Sigmoid colon (tissue), 3 donors: ENCODE results near the gene POTEE.
"Not testable (repeated sequence)": the region's sequence is repeated elsewhere in the genome, so short reads cannot be mapped to it uniquely, and the experiment has no call there.

Experiments used
- POLR2A ChIP-seq, 2 donors: fragments of 450-650 bp; IDR thresholded peaks; one replicate each; pipeline ENCODE4 v1.6.1; 2016; ENCODE audit warnings: antibody characterized with exemption in 2 of 2, mild to moderate bottlenecking in 2 of 2, moderate library complexity in 2 of 2
- TF ChIP-seq, protein P1 (sequence below), 4 experiments: fragments of 450-650 bp in 3 of 4; fragments of 200-600 bp in 1 of 4; IDR thresholded peaks; one replicate each; pipeline ENCODE4 v1.5.1; 2016 to 2019; ENCODE audit warnings: antibody characterized with exemption in 4 of 4, mild to moderate bottlenecking in 3 of 4, moderate library complexity in 2 of 4

DNA sequence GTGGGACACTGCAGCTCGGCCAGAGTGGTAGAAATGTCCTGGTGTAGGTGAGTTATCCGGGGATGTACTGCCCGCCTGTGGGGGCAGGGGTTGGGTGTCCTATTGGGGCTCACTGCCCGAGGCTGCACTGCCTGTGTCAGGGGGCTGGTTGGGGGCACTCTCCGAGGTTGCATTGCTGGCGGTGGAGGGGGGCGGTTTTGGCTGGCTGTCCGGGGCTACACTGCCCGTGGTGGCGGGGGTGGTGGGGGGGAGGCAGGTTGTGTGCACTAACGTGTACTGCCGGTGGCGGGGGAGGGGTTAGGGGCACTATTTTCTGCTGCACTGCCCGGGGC lies 403 bp downstream of the POTEE start:
- TF ChIP-seq POLR2A (IDR thresholded peaks at IDR 0.05): not testable (repeated sequence)
- TF ChIP-seq, protein P1, sequence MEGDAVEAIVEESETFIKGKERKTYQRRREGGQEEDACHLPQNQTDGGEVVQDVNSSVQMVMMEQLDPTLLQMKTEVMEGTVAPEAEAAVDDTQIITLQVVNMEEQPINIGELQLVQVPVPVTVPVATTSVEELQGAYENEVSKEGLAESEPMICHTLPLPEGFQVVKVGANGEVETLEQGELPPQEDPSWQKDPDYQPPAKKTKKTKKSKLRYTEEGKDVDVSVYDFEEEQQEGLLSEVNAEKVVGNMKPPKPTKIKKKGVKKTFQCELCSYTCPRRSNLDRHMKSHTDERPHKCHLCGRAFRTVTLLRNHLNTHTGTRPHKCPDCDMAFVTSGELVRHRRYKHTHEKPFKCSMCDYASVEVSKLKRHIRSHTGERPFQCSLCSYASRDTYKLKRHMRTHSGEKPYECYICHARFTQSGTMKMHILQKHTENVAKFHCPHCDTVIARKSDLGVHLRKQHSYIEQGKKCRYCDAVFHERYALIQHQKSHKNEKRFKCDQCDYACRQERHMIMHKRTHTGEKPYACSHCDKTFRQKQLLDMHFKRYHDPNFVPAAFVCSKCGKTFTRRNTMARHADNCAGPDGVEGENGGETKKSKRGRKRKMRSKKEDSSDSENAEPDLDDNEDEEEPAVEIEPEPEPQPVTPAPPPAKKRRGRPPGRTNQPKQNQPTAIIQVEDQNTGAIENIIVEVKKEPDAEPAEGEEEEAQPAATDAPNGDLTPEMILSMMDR (IDR thresholded peaks at IDR 0.05): not testable (repeated sequence)
